Measurements from ENCODE around the gene ZNF414.

Gene ZNF414

DNA sequence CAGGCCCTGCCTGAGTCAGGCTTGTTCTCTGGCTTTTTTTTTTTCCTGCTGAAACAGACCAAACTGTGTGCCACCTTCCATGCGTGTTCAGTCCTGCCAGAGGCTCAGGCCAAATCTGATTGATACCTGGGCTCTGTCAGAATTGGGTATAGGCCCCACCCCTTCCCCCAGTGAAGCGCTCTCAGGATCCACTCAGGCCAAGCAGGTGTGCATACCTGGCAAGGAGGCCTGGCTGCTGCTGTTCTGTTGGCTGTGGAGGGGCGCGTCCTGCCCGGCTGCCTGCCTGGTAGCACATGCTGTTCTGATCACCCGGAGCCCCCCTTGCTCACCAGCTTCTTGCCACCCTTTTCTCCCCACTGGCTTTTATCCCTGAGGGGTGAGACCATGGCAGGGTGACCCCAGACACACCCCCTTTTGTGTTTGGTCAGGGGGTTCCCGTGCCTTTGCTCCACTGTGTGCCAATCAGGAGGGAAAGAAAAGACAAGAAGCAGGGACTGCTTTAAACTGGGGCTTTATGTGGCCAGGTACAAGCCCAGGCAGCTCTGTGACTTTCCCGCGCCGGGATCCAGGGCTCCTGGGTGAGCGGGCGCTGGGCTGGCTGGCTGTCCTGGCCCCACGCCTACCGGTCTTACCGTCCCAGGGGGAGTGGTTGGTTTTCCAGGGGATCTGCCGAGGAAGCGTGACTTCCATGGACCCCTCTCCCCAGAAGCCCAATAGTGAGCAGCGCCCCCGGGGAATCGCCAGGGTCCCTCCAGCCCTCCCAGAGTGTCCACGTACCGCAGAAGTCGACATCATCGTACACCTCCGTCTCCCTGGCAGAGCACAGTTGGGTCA is 24.2 kb downstream of the ZNF414 start:
- DNase-seq, result no peak

DNA sequence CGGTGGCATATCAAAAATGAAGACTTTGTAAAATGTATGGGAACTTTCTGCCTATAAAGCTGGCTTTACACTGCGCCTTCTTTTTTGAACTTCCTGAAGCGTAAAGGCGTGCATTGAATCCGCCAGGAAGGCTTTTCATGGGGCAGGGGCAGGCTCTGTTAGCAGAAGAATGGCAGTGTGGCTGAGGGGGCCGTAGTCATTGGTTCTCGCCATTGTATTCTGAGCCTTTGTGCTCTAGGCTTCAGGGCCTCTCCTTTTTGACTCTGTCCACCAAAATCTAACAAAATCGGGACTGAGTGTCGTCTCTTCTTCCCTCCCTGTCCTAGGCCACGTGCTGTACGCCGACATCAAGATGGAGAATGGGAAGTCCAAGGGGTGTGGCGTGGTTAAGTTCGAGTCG is 25.6 kb downstream of the ZNF414 start:
- no peak for DNase-seq

DNA sequence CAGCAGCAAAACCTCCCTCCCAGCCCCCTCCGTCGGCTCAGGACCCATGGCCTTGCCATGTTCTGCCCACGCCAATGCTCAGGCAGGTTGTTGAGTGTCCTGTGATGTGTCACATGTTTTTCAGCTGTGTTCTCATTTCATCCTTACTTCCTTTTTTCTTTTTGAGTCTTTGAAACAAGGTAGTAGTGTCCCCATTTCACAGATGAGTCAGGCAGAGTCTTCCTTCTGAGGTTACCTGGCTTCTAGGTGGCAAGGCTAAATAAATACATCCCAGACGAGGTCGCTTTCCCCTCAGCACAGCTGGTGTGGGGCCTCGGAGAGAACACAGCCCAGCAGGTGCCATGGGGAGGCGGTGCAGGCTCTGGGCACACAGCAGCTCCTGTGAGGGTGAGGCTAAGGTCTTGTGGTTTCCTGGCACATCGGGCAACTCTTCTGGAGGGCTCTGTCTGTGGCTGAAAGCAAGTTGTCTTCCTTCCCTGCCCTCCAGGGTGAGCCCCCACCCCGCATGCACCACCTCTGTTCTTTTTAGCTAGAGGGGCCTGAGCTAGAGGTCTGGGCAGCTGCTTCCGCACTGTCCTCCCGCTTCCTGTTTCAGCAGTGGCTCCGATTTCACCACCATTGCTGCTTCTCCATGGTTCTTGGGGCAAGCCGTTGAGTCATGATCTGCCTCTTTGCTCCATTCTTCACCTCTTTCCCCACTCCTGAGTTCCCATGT is 26.7 kb downstream of the ZNF414 start:
- DNase-seq, result no peak

DNA sequence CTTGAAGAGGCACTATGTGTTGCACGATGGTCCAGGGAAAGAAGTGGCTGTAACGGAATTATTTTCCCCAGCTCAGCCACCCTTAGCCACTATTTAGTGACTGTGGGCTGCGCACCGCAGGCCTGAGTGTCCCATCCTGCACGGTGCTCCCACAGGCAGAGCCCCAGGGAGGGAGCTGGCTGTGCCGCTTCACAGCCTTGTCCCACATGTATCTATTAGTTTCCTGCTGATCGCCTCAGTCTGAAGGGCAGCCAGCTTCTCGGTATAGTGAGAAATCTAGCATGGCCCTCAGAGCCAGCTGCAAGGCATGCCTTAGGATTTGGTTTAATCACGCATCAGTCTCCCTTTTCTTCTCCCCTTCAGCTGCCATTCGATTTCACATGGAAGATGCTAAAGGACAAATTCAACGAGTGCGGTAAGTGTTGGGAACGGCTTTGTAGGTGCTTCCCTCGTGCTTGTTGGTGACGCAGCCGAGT is 27.3 kb downstream of the ZNF414 start:
- no peak for DNase-seq

DNA sequence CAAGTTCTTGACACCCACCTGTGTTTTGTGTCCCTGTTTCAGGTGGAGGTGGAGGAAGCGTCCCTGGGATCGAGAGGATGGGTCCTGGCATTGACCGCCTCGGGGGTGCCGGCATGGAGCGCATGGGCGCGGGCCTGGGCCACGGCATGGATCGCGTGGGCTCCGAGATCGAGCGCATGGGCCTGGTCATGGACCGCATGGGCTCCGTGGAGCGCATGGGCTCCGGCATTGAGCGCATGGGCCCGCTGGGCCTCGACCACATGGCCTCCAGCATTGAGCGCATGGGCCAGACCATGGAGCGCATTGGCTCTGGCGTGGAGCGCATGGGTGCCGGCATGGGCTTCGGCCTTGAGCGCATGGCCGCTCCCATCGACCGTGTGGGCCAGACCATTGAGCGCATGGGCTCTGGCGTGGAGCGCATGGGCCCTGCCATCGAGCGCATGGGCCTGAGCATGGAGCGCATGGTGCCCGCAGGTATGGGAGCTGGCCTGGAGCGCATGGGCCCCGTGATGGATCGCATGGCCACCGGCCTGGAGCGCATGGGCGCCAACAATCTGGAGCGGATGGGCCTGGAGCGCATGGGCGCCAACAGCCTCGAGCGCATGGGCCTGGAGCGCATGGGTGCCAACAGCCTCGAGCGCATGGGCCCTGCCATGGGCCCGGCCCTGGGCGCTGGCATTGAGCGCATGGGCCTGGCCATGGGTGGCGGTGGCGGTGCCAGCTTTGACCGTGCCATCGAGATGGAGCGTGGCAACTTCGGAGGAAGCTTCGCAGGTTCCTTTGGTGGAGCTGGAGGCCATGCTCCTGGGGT is 28.2 kb downstream of the ZNF414 start:
- DNase-seq, result no peak

DNA sequence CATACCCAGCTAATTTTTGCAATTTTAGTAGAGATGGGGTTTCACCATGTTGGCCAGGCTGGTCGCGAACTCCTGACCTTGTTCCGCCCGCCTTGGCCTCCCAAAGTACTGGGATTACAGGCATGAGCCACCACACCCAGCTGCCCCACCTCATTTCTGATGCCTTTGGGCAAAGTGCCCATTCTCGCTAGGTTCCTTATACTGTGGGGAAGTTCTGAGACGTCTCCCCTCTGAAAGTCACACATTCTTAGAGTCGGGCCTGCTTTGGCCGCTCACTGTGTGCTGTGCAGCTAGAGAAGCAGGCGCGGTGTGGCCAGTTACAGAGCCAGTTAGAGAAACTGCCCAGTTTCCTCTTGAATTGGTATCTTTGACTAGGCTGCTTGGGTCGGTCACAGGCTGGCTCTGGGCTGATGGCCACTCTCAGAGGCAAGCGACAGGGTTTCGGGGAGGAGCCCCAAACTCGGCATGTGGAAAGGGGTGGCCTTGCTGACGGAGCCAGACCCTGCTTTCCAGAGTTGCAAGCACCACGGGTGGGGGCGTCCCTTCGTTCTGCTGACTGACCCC is 29.6 kb downstream of the ZNF414 start:
- DNase-seq, result no peak

DNA sequence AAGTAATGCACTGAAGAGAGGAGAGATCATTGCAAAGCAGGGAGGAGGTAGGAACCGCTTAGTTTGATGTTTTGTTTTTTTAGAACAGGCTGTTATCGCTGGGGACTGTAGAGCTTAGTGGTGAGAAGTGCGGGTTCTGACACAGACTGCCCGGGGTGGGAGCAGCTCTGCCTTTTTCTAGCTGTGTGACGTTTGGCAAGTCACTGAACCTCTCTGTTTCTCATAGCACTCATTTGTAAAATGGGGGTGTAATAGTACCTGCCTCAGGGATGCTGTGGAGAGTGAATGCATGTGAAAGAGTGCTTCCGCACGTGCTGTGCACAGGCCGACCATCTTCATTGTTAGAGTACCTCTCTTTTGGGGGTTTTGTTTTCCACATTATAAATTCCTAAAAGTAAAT is 30.8 kb downstream of the ZNF414 start:
- no peak for DNase-seq

DNA sequence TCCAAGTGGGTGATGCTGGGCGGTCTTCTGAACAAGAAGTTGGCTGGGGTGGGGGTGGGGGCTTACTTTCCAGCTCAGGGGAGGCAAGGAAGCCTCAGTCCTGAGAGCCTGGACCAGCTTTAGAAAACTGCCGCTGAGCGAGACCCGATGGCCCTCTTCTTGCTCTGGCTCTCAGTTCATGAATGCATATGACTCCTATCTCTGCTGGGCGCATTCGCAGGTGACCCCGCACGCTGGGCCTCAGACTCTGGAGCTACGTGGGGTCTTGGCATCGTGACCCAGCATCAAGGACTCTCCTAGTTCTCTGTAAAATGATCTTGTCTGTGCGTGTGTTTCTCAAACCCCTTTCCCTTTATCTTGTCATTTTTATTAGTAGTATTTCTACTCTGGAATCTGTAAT is 31.3 kb downstream of the ZNF414 start:
- DNase-seq, result no peak

DNA sequence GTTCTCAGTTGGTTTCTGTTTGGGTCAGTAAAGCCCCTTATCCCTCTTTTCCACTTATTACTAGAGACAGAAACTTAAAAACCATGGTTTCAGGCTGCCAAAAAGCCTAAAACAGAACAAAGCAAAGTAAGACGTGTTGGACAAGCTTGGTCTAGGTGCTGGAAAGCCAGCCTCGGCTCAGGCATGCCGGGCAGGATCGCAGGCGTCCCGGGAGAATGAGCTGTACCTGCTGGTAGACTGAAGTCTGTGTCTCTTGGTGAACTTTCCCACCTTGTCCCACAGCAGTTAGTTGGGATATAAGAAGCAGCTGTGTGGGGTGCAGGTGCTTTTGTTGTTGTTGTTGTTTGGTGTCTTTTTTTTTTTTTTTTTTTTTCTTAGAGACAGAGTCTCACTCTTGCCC is 32.4 kb downstream of the ZNF414 start:
- DNase-seq, result no peak

DNA sequence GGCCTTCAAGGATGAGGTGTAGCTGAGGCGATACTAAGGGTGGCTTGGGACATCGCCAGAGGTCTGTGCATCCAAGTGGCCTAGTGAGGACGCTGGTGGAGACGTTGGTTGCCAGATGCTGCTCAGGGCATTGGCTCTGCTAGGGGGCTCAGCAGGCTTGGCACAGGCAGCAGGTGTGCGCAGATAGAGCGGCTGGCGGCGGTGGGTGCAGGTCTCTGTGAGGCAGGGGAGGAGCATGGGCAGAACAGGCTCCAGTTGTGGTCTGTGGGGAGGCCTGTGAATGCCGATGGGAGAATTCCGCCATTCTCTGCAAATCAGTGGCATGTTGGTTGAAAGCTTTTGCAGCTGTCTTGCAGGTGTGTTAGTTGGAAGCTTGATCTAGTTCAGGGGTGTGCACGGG is 32.8 kb downstream of the ZNF414 start:
- no peak for DNase-seq

DNA sequence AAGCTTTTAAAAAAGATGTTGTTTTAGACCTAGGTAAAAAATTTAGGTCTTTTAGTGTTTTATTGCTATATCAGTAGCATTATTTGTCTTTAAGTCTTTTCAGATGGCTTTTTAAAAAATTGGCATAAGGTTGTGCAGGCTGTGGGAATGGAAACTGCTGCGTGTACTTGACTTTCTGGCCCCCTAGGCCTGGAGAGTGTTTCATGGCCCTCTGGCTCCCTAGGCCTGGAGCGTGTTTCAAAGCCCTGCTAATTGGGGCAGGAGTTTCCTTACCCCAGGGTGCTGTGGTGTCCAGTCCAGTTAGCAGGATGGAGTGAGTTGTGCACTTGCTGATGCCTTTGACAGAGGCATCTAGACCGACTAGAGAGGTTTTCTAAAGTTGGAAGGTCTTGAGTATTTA is 35.4 kb downstream of the ZNF414 start:
- DNase-seq, result no peak

DNA sequence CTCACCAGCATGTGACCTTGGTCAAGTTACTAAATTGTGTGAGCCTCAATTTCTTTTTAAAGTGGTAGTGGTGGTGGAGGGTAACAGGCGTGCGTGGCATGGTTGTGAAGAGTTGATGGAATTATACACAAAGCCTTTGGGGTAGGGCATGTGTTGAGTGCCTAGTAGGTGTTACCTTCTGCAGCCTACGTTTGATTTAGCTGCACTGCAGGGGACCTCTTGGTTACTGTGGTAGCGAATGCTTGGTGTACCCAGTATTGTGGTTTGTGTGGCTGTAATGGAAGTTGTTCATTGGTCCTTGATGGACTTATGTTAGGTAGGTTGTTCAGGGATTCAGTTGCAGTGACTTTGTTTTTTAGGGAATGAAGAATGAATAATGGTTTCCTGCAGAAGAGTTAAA is 36.1 kb downstream of the ZNF414 start:
- no peak for DNase-seq

DNA sequence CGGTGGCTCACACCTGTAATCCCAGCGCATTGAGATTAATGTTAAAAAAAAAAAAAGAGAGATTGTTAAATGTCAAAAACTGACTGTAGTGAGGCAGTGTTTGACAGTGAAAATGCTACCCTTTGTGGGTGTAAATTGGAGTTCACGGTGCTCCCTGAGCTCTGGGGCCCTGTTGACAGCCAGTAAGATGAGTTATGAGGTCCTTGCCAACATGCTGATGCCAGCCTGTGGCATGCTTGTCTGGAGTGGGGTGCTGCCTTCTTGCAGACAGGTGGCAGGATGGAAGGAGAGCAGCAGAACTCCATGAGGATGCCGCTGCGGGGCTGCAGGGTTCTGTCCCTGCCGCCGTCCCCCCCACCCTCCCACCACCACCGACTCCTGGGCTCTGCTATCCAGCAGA is 37.4 kb downstream of the ZNF414 start:
- DNase-seq, result no peak

DNA sequence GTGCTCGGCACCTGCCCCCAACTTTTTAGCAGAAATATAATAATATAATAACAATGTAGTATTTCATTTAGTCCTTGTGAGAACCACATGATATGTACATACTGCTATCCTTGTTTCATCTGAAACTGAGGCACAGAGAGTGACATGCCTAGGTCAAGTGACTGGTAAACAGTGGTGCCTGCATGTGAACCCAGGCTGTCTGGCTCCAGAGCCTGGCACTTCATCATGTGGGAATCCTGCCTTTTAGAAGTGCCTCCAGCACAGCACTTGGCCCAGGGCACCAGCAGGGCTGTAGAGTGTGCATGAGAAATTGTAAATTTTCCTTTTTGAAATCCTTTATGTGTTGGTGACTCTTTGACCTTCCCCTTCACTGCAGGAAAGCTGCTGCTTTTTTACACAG is 39.0 kb downstream of the ZNF414 start:
- no peak for DNase-seq

DNA sequence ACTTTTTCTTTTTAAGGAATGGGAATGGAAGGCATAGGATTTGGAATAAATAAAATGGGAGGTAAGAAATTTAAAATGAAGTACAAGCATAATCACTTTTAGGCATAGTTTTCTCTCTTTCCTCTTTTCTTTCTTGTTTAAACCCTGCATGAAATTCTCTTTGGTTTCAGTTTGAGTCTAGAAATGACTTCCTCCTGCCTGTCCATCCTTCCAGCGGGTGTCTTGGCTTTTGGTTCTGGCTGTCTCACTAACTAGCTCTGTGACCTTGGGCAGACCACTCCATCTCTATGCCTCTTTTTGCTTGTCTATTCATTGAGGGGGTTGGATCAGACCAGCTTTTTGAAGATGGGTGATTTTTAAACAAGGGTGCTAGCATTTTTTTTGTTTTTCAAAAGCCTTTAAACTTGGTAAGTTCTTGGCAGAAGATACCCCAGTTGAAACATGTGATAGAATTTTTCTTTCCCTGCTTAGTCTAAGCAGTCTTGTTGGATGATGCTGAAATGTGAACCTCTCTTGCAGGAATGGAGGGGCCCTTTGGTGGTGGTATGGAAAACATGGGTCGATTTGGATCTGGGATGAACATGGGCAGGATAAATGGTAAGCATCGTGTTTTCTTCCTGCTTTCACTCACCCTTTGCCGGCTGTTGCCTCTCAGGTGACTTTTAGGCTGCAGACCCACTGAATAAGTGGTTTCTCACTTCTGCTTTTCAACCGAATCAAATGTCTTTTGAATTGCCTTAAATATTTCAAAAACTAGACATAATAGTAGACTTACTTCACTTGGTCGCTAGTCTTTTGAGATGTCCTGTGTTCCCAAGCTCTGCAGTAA is 40.1 kb downstream of the ZNF414 start:
- DNase-seq, result no peak

DNA sequence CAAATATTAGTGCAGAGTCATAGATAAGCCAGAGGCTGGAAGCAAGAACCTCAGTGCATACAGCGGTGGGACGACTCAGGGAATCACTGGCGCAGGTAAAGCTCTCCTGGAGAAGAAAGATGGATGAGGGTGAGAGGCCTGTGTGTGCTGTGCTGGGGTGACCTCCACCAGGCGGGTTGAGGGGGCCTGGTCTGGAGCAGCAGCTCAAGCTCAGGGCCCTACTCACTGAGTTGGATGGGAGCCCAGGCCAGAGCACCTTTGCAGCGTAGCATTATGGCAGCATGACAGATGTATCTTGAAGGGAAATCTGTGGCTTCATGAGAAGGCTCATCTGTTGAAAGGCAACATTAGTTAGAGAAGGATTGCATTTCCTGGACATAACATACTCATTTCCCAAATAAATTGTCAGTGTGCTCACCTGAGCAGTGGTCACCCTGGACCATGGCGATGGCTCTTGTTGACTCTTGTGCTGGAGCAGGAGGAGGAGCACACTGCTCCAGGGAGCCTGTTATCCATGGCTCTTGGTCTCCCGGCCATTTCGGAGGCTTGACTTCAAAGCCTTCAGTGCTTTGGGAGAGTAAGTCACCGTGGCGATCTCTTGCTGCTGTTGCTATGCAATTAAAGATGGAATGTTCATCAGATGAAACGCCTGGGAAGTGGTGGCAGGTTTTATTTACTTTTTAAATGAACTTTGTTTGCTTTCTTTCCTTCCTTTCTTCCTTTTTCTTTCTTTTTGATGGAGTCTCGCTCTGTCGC is 44.2 kb downstream of the ZNF414 start:
- DNase-seq, result no peak

DNA sequence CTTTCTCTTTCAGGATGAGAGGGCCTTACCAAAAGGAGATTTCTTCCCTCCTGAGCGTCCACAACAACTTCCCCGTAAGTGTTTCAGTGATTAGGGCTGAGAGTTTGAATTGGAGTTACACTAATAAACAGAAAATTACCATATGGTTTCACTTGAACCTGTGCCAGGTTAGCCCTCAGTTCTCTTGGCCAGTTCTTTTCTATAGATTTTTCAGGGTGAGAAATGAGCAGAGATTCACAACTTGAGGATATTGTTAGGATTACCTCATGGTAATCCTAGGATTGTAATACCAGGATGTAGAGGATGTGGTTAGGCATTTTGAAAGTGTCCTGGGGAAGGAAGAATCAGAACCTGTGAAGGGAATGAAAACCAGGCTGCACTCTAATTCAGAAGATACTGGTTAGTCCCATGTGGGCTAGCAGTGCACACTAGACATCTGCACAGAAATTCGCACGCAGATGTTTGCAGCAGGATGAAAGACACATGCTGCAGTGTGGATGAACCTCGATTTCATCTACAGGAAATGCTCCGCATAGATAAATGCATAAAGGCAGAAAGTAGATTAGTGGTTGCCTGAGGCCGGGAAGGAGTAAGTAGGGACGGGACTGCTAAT is 45.1 kb downstream of the ZNF414 start:
- DNase-seq, result no peak

DNA sequence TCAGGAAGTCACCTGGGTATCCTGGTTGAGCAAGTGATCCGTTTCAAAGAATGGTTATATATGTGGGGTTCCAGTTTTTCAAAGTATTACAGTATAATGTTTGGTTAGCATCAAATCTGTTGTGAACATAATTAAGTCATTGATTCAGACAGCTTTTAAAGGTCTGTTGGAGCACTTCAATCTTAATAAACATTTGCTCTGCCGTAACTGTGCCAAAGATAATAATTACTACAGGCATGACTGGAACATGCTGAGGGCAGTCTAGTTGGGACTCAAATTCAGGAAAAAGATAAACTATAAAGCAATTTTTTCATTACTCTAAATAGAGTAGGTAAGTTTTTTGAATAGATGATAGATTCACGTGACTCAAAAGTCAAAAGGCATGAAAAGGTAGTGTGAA is 45.8 kb downstream of the ZNF414 start:
- DNase-seq, result no peak

DNA sequence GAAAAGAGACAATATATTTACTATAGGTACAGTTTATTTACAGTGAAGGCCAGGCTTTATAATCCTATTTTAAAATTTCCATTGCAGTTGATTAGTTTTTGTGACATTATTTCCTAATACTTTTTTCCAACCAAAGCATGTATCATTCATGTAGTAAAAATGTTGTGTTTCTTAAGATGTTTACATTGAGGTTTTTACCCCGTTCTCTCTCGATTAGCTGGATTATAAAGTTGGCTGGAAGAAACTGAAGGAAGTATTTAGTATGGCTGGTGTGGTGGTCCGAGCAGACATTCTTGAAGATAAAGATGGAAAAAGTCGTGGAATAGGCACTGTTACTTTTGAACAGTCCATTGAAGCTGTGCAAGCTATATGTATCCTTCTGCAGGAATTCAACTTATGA is 47.9 kb downstream of the ZNF414 start:
- DNase-seq, result no peak

DNA sequence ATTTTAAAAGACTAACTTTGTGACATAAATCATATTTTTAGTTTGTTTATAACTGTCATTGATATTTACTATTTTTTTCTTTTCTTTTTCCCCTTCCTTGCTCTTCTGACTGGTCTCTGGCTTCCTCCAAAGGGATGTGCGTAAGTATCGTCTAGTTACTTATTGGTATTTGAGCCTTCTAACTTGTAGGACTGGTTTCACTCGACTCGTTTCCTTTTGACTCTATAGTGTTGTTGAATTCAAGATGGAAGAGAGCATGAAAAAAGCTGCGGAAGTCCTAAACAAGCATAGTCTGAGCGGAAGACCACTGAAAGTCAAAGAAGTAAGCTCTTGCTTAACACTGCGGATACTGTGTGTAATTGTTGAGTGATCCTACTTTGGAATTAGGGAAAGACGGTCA is 50.6 kb downstream of the ZNF414 start:
- DNase-seq, result no peak

DNA sequence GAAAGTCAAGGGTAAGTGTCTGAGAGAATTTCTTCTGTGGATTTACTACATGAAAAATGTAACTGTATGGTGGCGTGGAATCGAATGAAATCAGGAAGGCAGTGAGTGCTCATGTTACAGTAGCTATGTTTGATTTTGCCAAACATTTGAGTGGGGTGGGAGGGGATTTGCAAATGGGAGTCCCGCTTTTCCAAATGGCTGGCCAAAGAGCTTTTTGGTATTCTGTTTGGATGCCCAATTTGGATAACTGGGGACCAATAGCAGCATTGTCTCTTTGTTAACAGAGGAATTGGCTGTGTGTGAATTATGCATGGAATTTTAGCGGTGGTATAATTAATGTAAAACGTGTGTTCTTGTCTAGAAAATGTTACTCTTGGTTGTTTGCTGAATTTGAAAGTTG is 51.4 kb downstream of the ZNF414 start:
- no peak for DNase-seq
